Measurements from ENCODE around the gene PAX3. TPM values are rescaled to one million over a fixed set of nuclear protein-coding genes. Genes with fewer than 3 reads are reported as not detected.

Gene PAX3
- total RNA-seq, 3 donors from 2014 or later (not counting 1 experiment from before 2014, with no cell fraction given) = not detected

DNA sequence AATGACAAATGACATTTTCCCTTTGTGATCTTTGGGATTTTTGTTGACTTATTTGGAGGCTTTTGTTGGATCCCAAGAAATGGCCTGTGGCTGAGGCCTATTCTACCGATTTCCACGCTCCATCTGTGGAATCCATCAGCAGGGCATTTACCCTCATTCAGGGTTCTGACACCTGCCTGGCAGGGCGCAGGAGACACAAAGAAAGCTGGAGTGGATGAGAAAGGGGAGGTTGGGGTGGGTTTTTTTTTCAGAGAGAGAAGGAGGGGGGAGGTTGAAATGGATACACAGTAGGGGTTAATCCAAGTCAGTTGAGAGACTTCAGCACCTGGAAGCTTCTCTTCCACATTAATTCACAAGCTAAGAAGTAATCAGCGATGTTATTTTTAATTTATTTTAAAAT lies 59.7 kb downstream of the PAX3 start:
- TF ChIP-seq, protein P1, sequence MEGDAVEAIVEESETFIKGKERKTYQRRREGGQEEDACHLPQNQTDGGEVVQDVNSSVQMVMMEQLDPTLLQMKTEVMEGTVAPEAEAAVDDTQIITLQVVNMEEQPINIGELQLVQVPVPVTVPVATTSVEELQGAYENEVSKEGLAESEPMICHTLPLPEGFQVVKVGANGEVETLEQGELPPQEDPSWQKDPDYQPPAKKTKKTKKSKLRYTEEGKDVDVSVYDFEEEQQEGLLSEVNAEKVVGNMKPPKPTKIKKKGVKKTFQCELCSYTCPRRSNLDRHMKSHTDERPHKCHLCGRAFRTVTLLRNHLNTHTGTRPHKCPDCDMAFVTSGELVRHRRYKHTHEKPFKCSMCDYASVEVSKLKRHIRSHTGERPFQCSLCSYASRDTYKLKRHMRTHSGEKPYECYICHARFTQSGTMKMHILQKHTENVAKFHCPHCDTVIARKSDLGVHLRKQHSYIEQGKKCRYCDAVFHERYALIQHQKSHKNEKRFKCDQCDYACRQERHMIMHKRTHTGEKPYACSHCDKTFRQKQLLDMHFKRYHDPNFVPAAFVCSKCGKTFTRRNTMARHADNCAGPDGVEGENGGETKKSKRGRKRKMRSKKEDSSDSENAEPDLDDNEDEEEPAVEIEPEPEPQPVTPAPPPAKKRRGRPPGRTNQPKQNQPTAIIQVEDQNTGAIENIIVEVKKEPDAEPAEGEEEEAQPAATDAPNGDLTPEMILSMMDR (IDR thresholded peaks at IDR 0.05) = no peak
- 51% methylated on average over 3 of the region's 4 CpGs for WGBS (ENCODE audit: insufficient coverage)
- Histone ChIP-seq H3K9me3 (ENCODE audit: control insufficient read depth, insufficient read depth, low read length) (no peaks in the 10 kb centered on the region), H3K27ac (ENCODE audit: low read length) (no peak overlapping the region), H3K36me3 (ENCODE audit: control insufficient read depth, insufficient read depth, low read length) (no peaks in the 10 kb centered on the region), H3K27me3 (ENCODE audit: control insufficient read depth, insufficient read depth, low read length) (peaks cover 9% of the 10 kb centered on the region), H3K4me1 (ENCODE audit: control insufficient read depth, insufficient read depth, low read length) (no peaks in the 10 kb centered on the region), H3K4me3 (ENCODE audit: low read length) (no peak overlapping the region)
- H3K4me3 Mint-ChIP-seq = no peak overlapping the region
- H3K9me3 Mint-ChIP-seq = peaks cover 2 to 7% of the 10 kb centered on the region in 2 donors
- DNase-seq = no peak
- no peaks in the 10 kb centered on the region for H3K36me3 Mint-ChIP-seq
- no peak overlapping the region for H3K27ac Mint-ChIP-seq
- H3K4me1 Mint-ChIP-seq = no peaks in the 10 kb centered on the region
- intact Hi-C loops (cut with micrococcal nuclease) = no loop called here
- ATAC-seq = no peak
- peaks cover 8 to 10% of the 10 kb centered on the region in 2 donors for H3K27me3 Mint-ChIP-seq (ENCODE audit: low read depth in 2 of 2)

DNA sequence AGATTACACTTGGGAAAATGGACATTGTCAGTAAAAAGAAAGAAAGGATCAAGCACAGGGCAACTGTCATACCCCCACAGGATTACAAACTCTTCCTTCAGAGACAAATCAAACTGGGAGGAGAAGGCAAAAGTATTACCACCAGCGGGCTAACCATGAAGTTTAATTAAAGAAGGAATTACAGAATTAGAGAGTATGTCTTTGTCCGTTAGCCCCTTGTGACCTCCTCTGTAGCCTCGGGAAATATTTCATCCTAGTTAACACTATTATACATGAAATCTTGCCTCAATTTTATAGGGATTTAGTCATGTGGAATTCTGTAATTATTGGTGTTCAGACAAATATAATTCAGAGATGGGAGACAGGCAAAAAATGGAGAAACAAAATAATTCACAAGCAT lies 60.7 kb downstream of the PAX3 start:
- H3K4me1 ChIP-seq (ENCODE audit: control insufficient read depth, insufficient read depth, low read length) = no peaks in the 10 kb centered on the region
- intact Hi-C loops (cut with micrococcal nuclease) = no loop called here
- TF ChIP-seq, protein P1 (IDR thresholded peaks at IDR 0.05) = no peak
- Mint-ChIP-seq H3K4me3 (no peak overlapping the region), H3K27me3 (ENCODE audit: low read depth in 2 of 2) (peaks cover 8 to 10% of the 10 kb centered on the region in 2 donors), H3K9me3 (peaks cover 2 to 7% of the 10 kb centered on the region in 2 donors), H3K4me1 (no peaks in the 10 kb centered on the region), H3K27ac (no peak overlapping the region), H3K36me3 (no peaks in the 10 kb centered on the region)
- H3K4me3 ChIP-seq (ENCODE audit: low read length) = no peak overlapping the region
- DNase-seq = no peak
- 80% methylated on average over 1 of the region's 3 CpGs for WGBS (ENCODE audit: insufficient coverage)
- H3K27ac ChIP-seq (ENCODE audit: low read length) = no peak overlapping the region
- H3K27me3 ChIP-seq (ENCODE audit: control insufficient read depth, insufficient read depth, low read length) = peaks cover 5% of the 10 kb centered on the region
- H3K9me3 ChIP-seq (ENCODE audit: control insufficient read depth, insufficient read depth, low read length) = no peaks in the 10 kb centered on the region
- H3K36me3 ChIP-seq (ENCODE audit: control insufficient read depth, insufficient read depth, low read length) = no peaks in the 10 kb centered on the region
- ATAC-seq = no peak

DNA sequence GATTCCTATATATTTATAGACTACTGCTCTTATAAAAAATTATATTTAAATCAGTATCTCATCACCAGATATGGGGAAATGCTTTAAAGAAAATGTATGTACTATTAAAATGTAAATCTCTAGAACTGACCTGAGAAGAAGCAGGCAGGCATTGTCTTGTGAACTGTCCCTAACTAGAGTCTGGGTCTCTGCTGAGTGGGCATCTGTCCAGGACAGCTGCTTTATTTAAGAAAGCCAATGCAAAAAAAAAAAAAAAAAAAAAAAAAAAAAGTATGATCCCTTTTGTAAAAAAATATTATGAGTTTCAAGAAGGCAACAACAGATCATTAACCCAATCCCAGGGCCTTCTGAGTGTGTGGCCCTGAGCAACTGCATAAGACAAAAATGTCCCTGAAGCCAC lies 66.0 kb downstream of the PAX3 start:
- no peaks in the 10 kb centered on the region for H3K27me3 ChIP-seq (ENCODE audit: control insufficient read depth, insufficient read depth, low read length)
- H3K4me1 Mint-ChIP-seq = no peaks in the 10 kb centered on the region
- no peaks in the 10 kb centered on the region for H3K27me3 Mint-ChIP-seq (ENCODE audit: low read depth in 2 of 2)
- H3K4me3 ChIP-seq (ENCODE audit: low read length) = no peak overlapping the region
- intact Hi-C loops (cut with micrococcal nuclease) = no loop called here
- H3K36me3 ChIP-seq (ENCODE audit: control insufficient read depth, insufficient read depth, low read length) = no peaks in the 10 kb centered on the region
- H3K36me3 Mint-ChIP-seq = no peaks in the 10 kb centered on the region
- ATAC-seq (no peak), DNase-seq (no peak)
- no peak overlapping the region for H3K27ac Mint-ChIP-seq
- no peak overlapping the region for H3K4me3 Mint-ChIP-seq
- TF ChIP-seq, protein P1 (IDR thresholded peaks at IDR 0.05) = no peak
- peaks cover 0 to 5% of the 10 kb centered on the region in 2 donors for H3K9me3 Mint-ChIP-seq
- no peaks in the 10 kb centered on the region for H3K9me3 ChIP-seq (ENCODE audit: control insufficient read depth, insufficient read depth, low read length)
- no peaks in the 10 kb centered on the region for H3K4me1 ChIP-seq (ENCODE audit: control insufficient read depth, insufficient read depth, low read length)
- H3K27ac ChIP-seq (ENCODE audit: low read length) = no peak overlapping the region

DNA sequence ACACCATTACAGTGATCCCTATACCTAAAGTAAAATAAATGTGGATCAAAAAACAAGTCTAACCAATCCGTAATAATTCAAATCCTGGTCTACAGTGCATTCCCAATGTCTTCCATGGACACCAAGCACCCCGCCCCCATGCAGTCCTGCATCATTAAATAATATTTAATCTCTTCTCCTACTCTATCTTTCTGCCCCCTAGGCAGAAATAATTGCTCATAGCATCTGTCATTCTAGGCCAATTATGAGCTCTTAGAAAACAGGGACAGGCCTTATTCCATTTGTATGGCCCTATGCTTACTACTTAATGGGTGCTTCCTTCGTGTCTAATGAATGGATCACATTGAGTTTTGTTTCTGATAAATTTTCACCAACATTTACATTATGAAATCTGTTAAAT lies 66.4 kb downstream of the PAX3 start:
- Mint-ChIP-seq H3K36me3 (no peaks in the 10 kb centered on the region), H3K27me3 (ENCODE audit: low read depth in 2 of 2) (no peaks in the 10 kb centered on the region), H3K4me3 (no peak overlapping the region), H3K9me3 (peaks cover 0 to 5% of the 10 kb centered on the region in 2 donors), H3K4me1 (no peaks in the 10 kb centered on the region), H3K27ac (no peak overlapping the region)
- DNase-seq = no peak
- ATAC-seq = no peak
- intact Hi-C loops (cut with micrococcal nuclease) = no loop called here
- WGBS (ENCODE audit: insufficient coverage) = 93% methylated on average over 2 of the region's 3 CpGs
- H3K9me3 ChIP-seq (ENCODE audit: control insufficient read depth, insufficient read depth, low read length) = no peaks in the 10 kb centered on the region
- TF ChIP-seq, protein P1 (IDR thresholded peaks at IDR 0.05) = no peak
- no peak overlapping the region for H3K4me3 ChIP-seq (ENCODE audit: low read length)
- H3K4me1 ChIP-seq (ENCODE audit: control insufficient read depth, insufficient read depth, low read length) = no peaks in the 10 kb centered on the region
- H3K36me3 ChIP-seq (ENCODE audit: control insufficient read depth, insufficient read depth, low read length) = no peaks in the 10 kb centered on the region
- H3K27ac ChIP-seq (ENCODE audit: low read length) = no peak overlapping the region
- H3K27me3 ChIP-seq (ENCODE audit: control insufficient read depth, insufficient read depth, low read length) = no peaks in the 10 kb centered on the region
